ENCODE data around the gene PPP2R3B.
"Not testable (repeated sequence)": the region's sequence is repeated elsewhere in the genome, so short reads cannot be mapped to it uniquely, and the experiment has no call there.

The PPP2R3B gene

GRCh38 chrX:351736-352135 is 35.0 kb downstream of the PPP2R3B start:
- no peak for DNase-seq

- DNase-seq, result not testable (repeated sequence)
Measured at GRCh38 chrX:351324-351641, 35.4 kb downstream of the PPP2R3B start.

GRCh38 chrX:350534-351323 is 36.0 kb downstream of the PPP2R3B start:
- no peak for DNase-seq

- DNase-seq, result no peak
Measured at GRCh38 chrX:350148-350533, 36.6 kb downstream of the PPP2R3B start.

- DNase-seq, result no peak
Measured at GRCh38 chrX:349702-350101, 37.0 kb downstream of the PPP2R3B start.

- DNase-seq, result no peak
Measured at GRCh38 chrX:349196-349595, 37.5 kb downstream of the PPP2R3B start.

GRCh38 chrX:348461-349117 is 38.1 kb downstream of the PPP2R3B start:
- DNase-seq, result no peak

- DNase-seq, result no peak
Measured at GRCh38 chrX:347351-348117, 39.2 kb downstream of the PPP2R3B start.

- DNase-seq, result no peak
Measured at GRCh38 chrX:346034-346813, 40.5 kb downstream of the PPP2R3B start.

- no peak for DNase-seq
Measured at GRCh38 chrX:345020-345925, 41.4 kb downstream of the PPP2R3B start.

- no peak for DNase-seq
Measured at GRCh38 chrX:344371-344901, 42.3 kb downstream of the PPP2R3B start.

GRCh38 chrX:341541-342101 is 45.1 kb downstream of the PPP2R3B start:
- DNase-seq, result no peak

- DNase-seq, result no peak
Measured at GRCh38 chrX:340641-341423, 45.9 kb downstream of the PPP2R3B start.

- DNase-seq, result no peak
Measured at GRCh38 chrX:340121-340520, 46.6 kb downstream of the PPP2R3B start.

GRCh38 chrX:338836-339400 is 47.8 kb downstream of the PPP2R3B start:
- DNase-seq, result no peak

GRCh38 chrX:338281-338835 is 48.3 kb downstream of the PPP2R3B start:
- DNase-seq, result no peak

GRCh38 chrX:337331-337831 is 49.3 kb downstream of the PPP2R3B start:
- no peak for DNase-seq

GRCh38 chrX:336227-336626 is 50.5 kb downstream of the PPP2R3B start:
- DNase-seq, result no peak

GRCh38 chrX:335758-336155 is 51.0 kb downstream of the PPP2R3B start:
- DNase-seq, result no peak

All from NCI-H1417 treated with DMSO at 0.1 percent for 48 hours (cell line).